GM13977 (cell line): ENCODE data around the gene USP47.

Experiments used
- DNase-seq: peaks from one replicate; pipeline ENCODE4 v3.0.0; 2012; ENCODE audit warnings: low spot score
- CTCF ChIP-seq: IDR thresholded peaks from 2 replicates; pipeline ENCODE4 v1.5.1; 2012; ENCODE audit warnings: mild to moderate bottlenecking, control low read depth; ENCODE audit not compliant: insufficient read depth; ENCODE audit errors: extremely low read depth, missing control alignments
- in situ Hi-C: fragments of 300-500 bp; cut with MboI; formaldehyde crosslinking; loops from one replicate; pipeline ENCODE4 v1.12.0; 2022; ENCODE audit warnings: low sequenced_read_pairs, low pct_unique_long_range_greater_than_20kb, mixed read lengths, inconsistent platforms; ENCODE audit not compliant: unreplicated experiment

USP47 gene

GRCh38 chr11:11960687-11961086 lies 118.9 kb downstream of the USP47 start:
- TF ChIP-seq CTCF, result no peak
- in situ Hi-C loops, result no loop called here
- DNase-seq, result no peak

- TF ChIP-seq CTCF, result no peak
- in situ Hi-C loops, result no loop called here
- no peak for DNase-seq
Measured at GRCh38 chr11:11961399-11962028, 119.7 kb downstream of the USP47 start.

- in situ Hi-C loops, result no loop called here
- TF ChIP-seq CTCF, result no peak
Measured at GRCh38 chr11:11963067-11963466, 121.3 kb downstream of the USP47 start.

GRCh38 chr11:11963842-11964773 lies 122.3 kb downstream of the USP47 start:
- in situ Hi-C loops, result no loop called here
- TF ChIP-seq CTCF, result no peak
- no peak for DNase-seq

More at GRCh38 chr11:11963067-11963466, 121.3 kb downstream of the USP47 start:
- no peak for DNase-seq

- no peak for DNase-seq
- no peak for TF ChIP-seq CTCF
- in situ Hi-C loops, result no loop called here
Measured at GRCh38 chr11:11964774-11965150, 123.0 kb downstream of the USP47 start.

GRCh38 chr11:11965192-11965591 lies 123.4 kb downstream of the USP47 start:
- in situ Hi-C loops, result no loop called here
- TF ChIP-seq CTCF, result no peak
- DNase-seq, result peak; percentile 2
